HepG2 (cell line): ENCODE measurements around the gene SPPL3. TPM values are rescaled to one million over a fixed set of nuclear protein-coding genes. Genes with fewer than 3 reads are reported as not detected.

Source experiments
- AGO1 ChIP-seq: fragments of 200-400 bp; formaldehyde crosslinking; IDR thresholded peaks from 2 replicates; pipeline ENCODE4 v1.6.1; 2017; ENCODE audit warnings: mild to moderate bottlenecking, low read depth, low read length, moderate library complexity; ENCODE audit not compliant: poor library complexity, severe bottlenecking
- AGO2 ChIP-seq: fragments of 200-400 bp; formaldehyde crosslinking; optimal IDR thresholded peaks from 2 replicates; pipeline ENCODE3; 2017; ENCODE audit warnings: mild to moderate bottlenecking, low read depth, low read length, moderate library complexity
- ARID5B ChIP-seq: IDR thresholded peaks from 2 replicates; pipeline ENCODE4 v1.4.0; 2020; ENCODE audit warnings: mild to moderate bottlenecking, missing genetic modification reagents
- GTF3A ChIP-seq: sonication (generic); formaldehyde crosslinking; conservative IDR thresholded peaks from 2 replicates; pipeline ENCODE4 v1.4.0; 2020; ENCODE audit warnings: mild to moderate bottlenecking, missing genetic modification reagents
- HMG20B ChIP-seq: conservative IDR thresholded peaks from 2 replicates; pipeline ENCODE4 v1.6.1; 2016; ENCODE audit warnings: missing genetic modification reagents, missing compliant biosample characterization
- KIAA2018 ChIP-seq: sonication (generic); formaldehyde crosslinking; IDR thresholded peaks from 2 replicates; pipeline ENCODE4 v1.5.0; 2020; ENCODE audit warnings: mild to moderate bottlenecking, missing genetic modification reagents, borderline replicate concordance
- LRRFIP1 ChIP-seq: sonication (generic); formaldehyde crosslinking; conservative IDR thresholded peaks from 2 replicates; pipeline ENCODE4 v1.4.0; 2020; ENCODE audit warnings: missing genetic modification reagents
- NPAS2 ChIP-seq: sonication (generic); formaldehyde crosslinking; IDR thresholded peaks from 2 replicates; pipeline ENCODE4 v1.8.0; 2022; ENCODE audit warnings: mild to moderate bottlenecking, missing genetic modification reagents, borderline replicate concordance
- SP5 ChIP-seq: IDR thresholded peaks from 2 replicates; pipeline ENCODE4 v1.6.1; 2016; ENCODE audit warnings: low read depth, borderline replicate concordance
- ZNF20 ChIP-seq: sonication (generic); formaldehyde crosslinking; IDR thresholded peaks from 2 replicates; pipeline ENCODE4 v1.4.0; 2020; ENCODE audit warnings: mild to moderate bottlenecking, moderate library complexity, missing genetic modification reagents
- ZNF280B ChIP-seq: sonication (generic); formaldehyde crosslinking; IDR thresholded peaks from 2 replicates; pipeline ENCODE4 v1.5.0; 2020; ENCODE audit warnings: missing genetic modification reagents, mild to moderate bottlenecking, borderline replicate concordance
- polyA plus RNA-seq, 8 experiments: library from polyadenylated mRNA; depleted of rRNA in 3 of 8; stranded (reverse) in 7 of 8; unstranded in 1 of 8; fragments of >200 nt; fragmentation: Illumina TruSeq in 4 of 8; extraction: Trizol in 4 of 8; gene quantifications; 2 replicates each; pipeline versions ENCODE4 v1.2.1 to v1.2.3, GENCODE V29; 2011 to 2016; ENCODE audit warnings: low read depth in 4 of 8, missing spikeins in 1 of 8, mixed read lengths in 1 of 8; ENCODE audit not compliant: insufficient read depth in 1 of 8
- total RNA-seq, 5 experiments: library from RNA; depleted of rRNA; stranded (reverse); fragments of >200 nt; fragmentation: Illumina TruSeq; extraction: Trizol; gene quantifications; 2 replicates each; pipeline ENCODE4 v1.2.3, GENCODE V29; 2016; ENCODE audit warnings: low read depth in 1 of 5

Gene SPPL3
- total and polyA plus RNA-seq, 2 of the 13 experiments (the other 11 are each of a cell fraction or from before 2014, with no cell fraction given) = 8.9 to 9.1 TPM

GRCh38 chr12:120725659-120726509 is 178.3 kb downstream of the SPPL3 start, which contains the start of gene ACADS (continued):
- TF ChIP-seq KIAA2018 = no peak
- no peak for TF ChIP-seq ZNF20
- peak; percentile 83 for TF ChIP-seq AGO2
- peak; percentile 9; the same call in 1 of the 2 replicates for TF ChIP-seq ARID5B (CRISPR knock-in tag)
- TF ChIP-seq GTF3A (CRISPR knock-in tag) = no peak
- TF ChIP-seq NPAS2 = no peak
- peak; percentile 75 for TF ChIP-seq SP5 (CRISPR knock-in tag)
- no peak for TF ChIP-seq LRRFIP1 (CRISPR knock-in tag)
- no peak for TF ChIP-seq AGO1
- no peak for TF ChIP-seq HMG20B (CRISPR knock-in tag)
- TF ChIP-seq ZNF280B (CRISPR knock-in tag) = no peak
